Measurements from ENCODE around the gene STRN3.

GRCh38 chr14:30982533-30982932 is 43.6 kb downstream of the STRN3 start:
- no peak for TF ChIP-seq POLR2A (IDR thresholded peaks at IDR 0.05)
- TF ChIP-seq CTCF (IDR thresholded peaks at IDR 0.05) = no peak

Measured in sigmoid colon (tissue), 3 donors.